CD4-positive, alpha-beta memory T cell (primary cell): Measurements from ENCODE around the gene IFT22. TPM values are rescaled to one million over a fixed set of nuclear protein-coding genes. Genes with fewer than 3 reads are reported as not detected.

Experiments
- CTCF ChIA-PET: fragments of 350-600 bp; sonication (Branson Sonifier 250); formaldehyde crosslinking; loops from one replicate; lab custom pipeline; 2021; ENCODE audit warnings: inconsistent platforms; ENCODE audit not compliant: partially characterized antibody; lab: Charles Lee
- POLR2A ChIA-PET: fragments of 350-600 bp; sonication (Branson Sonifier 250); formaldehyde crosslinking; loops from one replicate; lab custom pipeline; 2021; ENCODE audit not compliant: partially characterized antibody; lab: Charles Lee
- DNase-seq, 5 donors: peaks; one replicate each; pipeline versions ENCODE4 v3.0.0 to v3.0.0-alpha.2; 2020 to 2022; ENCODE audit warnings: mixed read lengths in 1 of 5
- H3K27ac ChIP-seq: one replicate; pipeline ENCODE4 v1.7.0; 2013; ENCODE audit warnings: low read depth, low read length
- H3K27me3 ChIP-seq: 2 replicates; pipeline ENCODE4 v1.7.0; 2013; ENCODE audit warnings: mild to moderate bottlenecking, low read length, moderate library complexity; ENCODE audit not compliant: insufficient read depth
- H3K36me3 ChIP-seq: 2 replicates; pipeline ENCODE4 v1.7.0; 2013; ENCODE audit warnings: mild to moderate bottlenecking, low read length, moderate library complexity; ENCODE audit not compliant: insufficient read depth
- H3K4me1 ChIP-seq: 2 replicates; pipeline ENCODE4 v1.7.0; 2013; ENCODE audit warnings: mild to moderate bottlenecking, low read length, moderate library complexity; ENCODE audit not compliant: insufficient read depth
- H3K4me3 ChIP-seq, 2 donors: one replicate each; pipeline ENCODE4 v1.7.0; 2013; ENCODE audit warnings: low read length in 2 of 2, mild to moderate bottlenecking in 1 of 2
- H3K9me3 ChIP-seq, 2 donors: one replicate each; pipeline ENCODE4 v1.7.0; 2013; ENCODE audit warnings: low read length in 2 of 2, control low read depth in 1 of 2; ENCODE audit not compliant: control insufficient read depth in 1 of 2
- H3K27ac Mint-ChIP-seq, 7 donors: one replicate each; pipeline ENCODE4 v1.8.0; 2020 to 2021; ENCODE audit warnings: mixed read lengths in 7 of 7, mild to moderate bottlenecking in 6 of 7, inconsistent platforms in 3 of 7, moderate library complexity in 3 of 7
- H3K27me3 Mint-ChIP-seq, 2 donors: one replicate each; pipeline ENCODE4 v1.8.0; 2020 to 2021; ENCODE audit warnings: mixed read lengths in 2 of 2
- H3K36me3 Mint-ChIP-seq, 2 donors: one replicate each; pipeline ENCODE4 v1.8.0; 2020 to 2021; ENCODE audit warnings: mixed read lengths in 2 of 2, inconsistent platforms in 1 of 2, mild to moderate bottlenecking in 1 of 2
- H3K4me1 Mint-ChIP-seq, 4 donors: one replicate each; pipeline ENCODE4 v1.8.0; 2020 to 2021; ENCODE audit warnings: mixed read lengths in 4 of 4, mild to moderate bottlenecking in 1 of 4
- H3K4me3 Mint-ChIP-seq, 8 donors: one replicate each; pipeline ENCODE4 v1.8.0; 2020 to 2021; ENCODE audit warnings: mixed read lengths in 8 of 8, mild to moderate bottlenecking in 7 of 8, moderate library complexity in 6 of 8, inconsistent platforms in 3 of 8
- H3K9me3 Mint-ChIP-seq, 8 donors: one replicate each; pipeline ENCODE4 v1.8.0; 2020 to 2021; ENCODE audit warnings: mixed read lengths in 8 of 8, mild to moderate bottlenecking in 5 of 8, inconsistent platforms in 3 of 8, moderate library complexity in 1 of 8
- intact Hi-C: fragments of 100-400 bp; cut with micrococcal nuclease; formaldehyde crosslinking; loops from one replicate; pipeline ENCODE4 v1.15.1; 2023
- polyA plus RNA-seq, 2 donors: library from polyadenylated mRNA; unstranded; fragments of 300-500 nt; fragmentation: Illumina TruSeq; gene quantifications; one replicate each; pipeline ENCODE4 v1.2.3, GENCODE V29; 2021
- total RNA-seq, 2 experiments: library from RNA; stranded (reverse); gene quantifications; one replicate each; pipeline ENCODE4 v1.2.3, GENCODE V29; 2021

IFT22 gene
- total and polyA plus RNA-seq, 4 experiments from 2014 or later, result 2.6 to 6.7 (median 4.5) TPM

DNA sequence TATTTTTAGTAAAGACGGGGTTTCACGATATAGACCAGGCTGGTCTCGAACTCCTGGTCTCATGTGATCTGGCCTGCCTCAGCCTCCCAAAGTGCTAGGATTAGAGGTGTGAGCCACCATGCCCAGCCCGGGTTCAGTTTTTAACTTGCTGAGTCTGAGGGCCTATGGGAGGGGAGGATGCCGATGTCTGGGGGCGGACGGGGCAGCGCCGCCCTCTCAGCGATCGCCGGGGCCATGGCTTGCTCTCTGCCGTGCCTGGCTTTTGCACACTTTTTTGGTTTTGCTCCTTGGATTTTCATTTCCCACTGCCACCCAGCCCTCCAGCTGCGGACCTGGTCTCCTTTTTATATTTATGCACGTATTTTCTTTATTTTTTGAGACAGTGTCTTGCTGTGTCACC, 25.9 kb upstream of the IFT22 start:
- ChIA-PET POLR2A (no interaction called here), CTCF (interaction anchor here (0.9 kb wide), 1 partner anchor 8 kb away, joined by 3 read pairs; no protein-coding TSS in a partner anchor)
- Mint-ChIP-seq H3K4me1 (peaks cover 0 to 6% (median 4%) of the 10 kb centered on the region in 4 donors), H3K27me3 (peaks cover 4 to 10% of the 10 kb centered on the region in 2 donors), H3K9me3 (no peaks in the 10 kb centered on the region), H3K36me3 (no peaks in the 10 kb centered on the region), H3K4me3 (no peak overlapping the region), H3K27ac (no peak overlapping the region)
- no peaks in the 10 kb centered on the region for H3K9me3 ChIP-seq
- intact Hi-C loops, result no loop called here
- peaks cover 4% of the 10 kb centered on the region for H3K4me1 ChIP-seq
- H3K36me3 ChIP-seq, result no peaks in the 10 kb centered on the region
- no peaks in the 10 kb centered on the region for H3K27me3 ChIP-seq
- DNase-seq, result no peak
- H3K4me3 ChIP-seq, result no peak overlapping the region
- no peak overlapping the region for H3K27ac ChIP-seq

DNA sequence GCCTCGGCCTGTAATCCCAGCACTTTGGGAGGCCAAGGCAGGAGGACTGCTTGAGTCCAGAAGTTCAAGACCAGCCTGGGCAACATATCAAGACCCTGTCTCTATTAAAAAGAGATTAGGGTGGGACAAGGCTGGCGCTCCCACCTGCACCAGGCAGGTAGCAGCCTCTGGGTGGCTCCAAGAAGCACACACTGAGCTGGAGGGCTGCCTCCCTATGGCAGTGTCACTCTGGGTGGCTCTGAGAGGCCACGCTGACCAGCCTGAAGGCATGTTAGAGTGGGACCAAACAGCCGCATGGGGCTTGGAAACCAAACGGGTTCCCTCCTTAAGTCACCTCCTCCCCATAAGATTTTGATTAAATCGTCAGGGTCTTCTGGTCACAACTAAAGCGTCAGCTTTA, 21.3 kb upstream of the IFT22 start:
- Mint-ChIP-seq H3K27me3 (peaks cover 2 to 8% of the 10 kb centered on the region in 2 donors), H3K9me3 (no peaks in the 10 kb centered on the region), H3K36me3 (no peaks in the 10 kb centered on the region), H3K27ac (no peak overlapping the region), H3K4me3 (no peak overlapping the region), H3K4me1 (no peaks in the 10 kb centered on the region)
- no peaks in the 10 kb centered on the region for H3K36me3 ChIP-seq
- ChIA-PET POLR2A (no interaction called here), CTCF (no interaction called here)
- intact Hi-C loops, result no loop called here
- no peak for DNase-seq
- no peak overlapping the region for H3K4me3 ChIP-seq
- H3K4me1 ChIP-seq, result no peaks in the 10 kb centered on the region
- H3K27ac ChIP-seq, result no peak overlapping the region
- H3K9me3 ChIP-seq, result no peaks in the 10 kb centered on the region
- no peaks in the 10 kb centered on the region for H3K27me3 ChIP-seq

DNA sequence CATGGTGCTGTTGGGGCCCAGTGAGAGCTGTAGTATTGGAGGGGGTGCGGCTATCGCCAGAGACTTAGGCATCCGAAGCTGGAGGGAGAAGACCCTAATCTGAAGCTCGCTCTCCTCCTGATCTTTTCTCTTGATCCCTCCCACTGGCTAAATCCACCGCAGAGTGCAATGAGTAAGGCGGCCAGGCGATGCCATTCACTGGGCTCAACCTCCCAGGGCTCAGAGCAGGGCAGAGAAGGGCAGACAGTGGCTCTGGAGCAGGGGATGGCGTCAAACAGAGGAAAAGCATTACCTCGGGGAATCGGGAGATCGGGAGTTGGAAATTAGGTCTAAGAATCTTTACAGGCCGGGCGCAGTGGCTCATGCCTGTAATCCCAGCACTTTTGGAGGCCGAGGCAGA, 18.8 kb upstream of the IFT22 start:
- POLR2A ChIA-PET, result interaction anchor here (1.0 kb wide), 1 partner anchor 9 kb away, joined by 3 read pairs; no protein-coding TSS in a partner anchor
- CTCF ChIA-PET, result interaction anchor here (1.2 to 2.0 kb wide), 4 partner anchors 23 to 58 kb away, joined by 3 to 7 read pairs (median 6); partner anchors contain the start of gene COL26A1
- Mint-ChIP-seq H3K27me3 (peaks cover 2 to 8% of the 10 kb centered on the region in 2 donors), H3K27ac (no peak overlapping the region), H3K4me1 (no peaks in the 10 kb centered on the region), H3K9me3 (no peaks in the 10 kb centered on the region), H3K36me3 (no peaks in the 10 kb centered on the region), H3K4me3 (no peak overlapping the region)
- Histone ChIP-seq H3K4me3 (no peak overlapping the region), H3K27ac (no peak overlapping the region), H3K4me1 (no peaks in the 10 kb centered on the region), H3K27me3 (no peaks in the 10 kb centered on the region), H3K9me3 (no peaks in the 10 kb centered on the region), H3K36me3 (no peaks in the 10 kb centered on the region)
- DNase-seq, result no peak
- intact Hi-C loops, result no loop called here

DNA sequence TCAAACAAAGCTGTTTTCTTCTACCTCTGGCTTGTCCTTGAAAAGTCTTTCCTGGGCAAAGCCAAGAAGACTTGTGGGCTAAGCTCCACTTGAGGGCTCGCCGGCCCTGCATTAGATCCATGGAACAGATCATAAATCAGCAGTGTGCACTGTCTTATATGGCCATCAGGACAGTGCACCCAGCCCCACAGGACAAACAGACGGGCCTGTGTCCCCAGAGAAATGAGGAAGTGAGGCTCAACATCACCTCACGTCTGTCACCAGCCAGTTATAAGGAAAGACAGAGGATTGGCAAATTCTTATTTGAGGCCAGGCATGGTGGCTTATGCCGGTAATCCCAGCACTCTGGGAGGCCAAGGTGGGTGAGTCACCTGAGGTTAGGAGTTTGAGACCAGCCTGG, 12.3 kb upstream of the IFT22 start:
- no peaks in the 10 kb centered on the region for H3K9me3 Mint-ChIP-seq
- POLR2A ChIA-PET, result interaction anchor here (0.7 kb wide), 1 partner anchor 768 kb away, joined by 5 read pairs; no protein-coding TSS in a partner anchor
- H3K36me3 ChIP-seq, result no peaks in the 10 kb centered on the region
- no peaks in the 10 kb centered on the region for H3K36me3 Mint-ChIP-seq
- H3K4me1 ChIP-seq, result no peaks in the 10 kb centered on the region
- no peaks in the 10 kb centered on the region for H3K9me3 ChIP-seq
- intact Hi-C loops, result no loop called here
- CTCF ChIA-PET, result interaction anchor here (1.0 kb wide), 1 partner anchor 12 kb away, joined by 3 read pairs; no protein-coding TSS in a partner anchor
- no peaks in the 10 kb centered on the region for H3K27me3 ChIP-seq
- no peak overlapping the region for H3K27ac Mint-ChIP-seq
- H3K27me3 Mint-ChIP-seq, result peaks cover 3% of the 10 kb centered on the region in 2 donors
- no peak overlapping the region for H3K4me3 ChIP-seq
- no peak overlapping the region for H3K27ac ChIP-seq
- no peaks in the 10 kb centered on the region for H3K4me1 Mint-ChIP-seq
- no peak overlapping the region for H3K4me3 Mint-ChIP-seq
- no peak for DNase-seq

DNA sequence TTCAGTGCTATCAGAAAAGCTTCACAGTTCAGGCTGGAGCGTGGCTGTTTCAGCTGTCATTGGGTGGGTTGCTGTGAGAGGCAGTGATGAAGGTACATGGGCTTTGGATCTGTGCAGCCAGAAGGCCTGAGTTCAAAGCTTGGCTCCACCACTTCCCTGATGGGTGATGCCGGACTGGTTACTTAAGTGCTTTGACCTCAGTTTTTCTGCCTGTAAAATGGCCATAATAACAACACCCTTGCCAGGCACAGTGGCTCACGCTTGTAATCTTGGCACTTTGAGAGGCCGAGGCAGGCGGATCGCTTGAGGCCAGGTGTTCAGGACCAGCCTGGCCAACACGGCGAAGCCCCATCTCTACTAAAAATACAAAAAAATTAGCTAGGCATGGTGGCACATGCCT, 10.4 kb upstream of the IFT22 start:
- no peaks in the 10 kb centered on the region for H3K4me1 ChIP-seq
- H3K4me1 Mint-ChIP-seq, result no peaks in the 10 kb centered on the region
- H3K4me3 Mint-ChIP-seq, result no peak overlapping the region
- DNase-seq, result no peak
- H3K27ac Mint-ChIP-seq, result no peak overlapping the region
- ChIA-PET POLR2A (no interaction called here), CTCF (no interaction called here)
- H3K4me3 ChIP-seq, result no peak overlapping the region
- intact Hi-C loops, result no loop called here
- H3K36me3 ChIP-seq, result no peaks in the 10 kb centered on the region
- peaks cover 3% of the 10 kb centered on the region in 2 donors for H3K27me3 Mint-ChIP-seq
- no peak overlapping the region for H3K27ac ChIP-seq
- H3K36me3 Mint-ChIP-seq, result no peaks in the 10 kb centered on the region
- no peaks in the 10 kb centered on the region for H3K9me3 Mint-ChIP-seq
- no peaks in the 10 kb centered on the region for H3K27me3 ChIP-seq
- no peaks in the 10 kb centered on the region for H3K9me3 ChIP-seq

DNA sequence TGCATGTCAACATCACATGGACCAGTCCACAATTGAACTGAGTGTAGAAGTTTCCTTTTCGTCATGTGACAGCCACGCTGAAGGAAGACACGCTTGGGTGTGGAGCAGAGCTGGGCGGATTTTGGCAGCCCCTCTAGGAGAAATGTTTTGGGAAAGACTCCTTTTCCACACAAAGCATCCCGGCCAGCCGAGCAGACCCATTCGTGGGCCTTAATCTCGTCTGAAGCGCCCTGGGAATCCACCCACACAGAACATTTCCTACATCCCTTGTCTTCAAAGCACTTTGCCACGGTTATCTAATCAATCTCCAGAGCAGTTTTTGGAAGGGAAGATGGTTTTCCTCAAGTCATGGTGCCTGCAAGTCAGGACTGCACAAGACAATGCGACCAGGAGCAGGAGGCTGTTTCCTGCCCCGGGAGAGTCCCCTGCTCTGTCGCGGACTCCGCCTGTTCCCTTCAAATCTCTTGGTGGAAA, 8.4 kb upstream of the IFT22 start:
- no peaks in the 10 kb centered on the region for H3K9me3 ChIP-seq
- no peaks in the 10 kb centered on the region for H3K36me3 ChIP-seq
- intact Hi-C loops, result no loop called here
- H3K4me1 ChIP-seq, result no peaks in the 10 kb centered on the region
- no peak overlapping the region for H3K27ac Mint-ChIP-seq
- no peak overlapping the region for H3K4me3 Mint-ChIP-seq
- no peak for DNase-seq
- H3K27ac ChIP-seq, result no peak overlapping the region
- POLR2A ChIA-PET, result no interaction called here
- H3K4me1 Mint-ChIP-seq, result no peaks in the 10 kb centered on the region
- H3K36me3 Mint-ChIP-seq, result no peaks in the 10 kb centered on the region
- H3K4me3 ChIP-seq, result no peak overlapping the region
- peaks cover 0 to 3% of the 10 kb centered on the region in 2 donors for H3K27me3 Mint-ChIP-seq
- no peaks in the 10 kb centered on the region for H3K27me3 ChIP-seq
- CTCF ChIA-PET, result interaction anchor here (1.0 kb wide), 1 partner anchor 13 kb away, joined by 3 read pairs; no protein-coding TSS in a partner anchor
- H3K9me3 Mint-ChIP-seq, result no peaks in the 10 kb centered on the region

DNA sequence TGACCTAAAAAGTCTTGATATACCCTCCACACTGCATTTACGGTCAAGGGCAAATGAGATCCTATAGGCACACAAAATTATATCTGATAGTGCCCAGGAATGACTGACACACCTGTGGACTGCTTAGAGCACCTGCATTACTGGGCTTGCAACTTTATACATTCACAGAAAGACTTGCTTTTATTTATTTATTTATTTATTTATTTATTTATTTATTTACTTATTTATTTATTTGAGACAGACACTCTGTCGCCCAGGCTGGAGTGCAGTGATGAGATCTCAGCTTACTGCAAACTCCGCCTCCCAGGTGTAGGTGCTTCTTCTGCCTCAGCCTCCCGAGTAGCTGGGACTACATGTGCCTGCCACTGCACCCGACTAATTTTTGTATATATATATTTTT, 6.5 kb upstream of the IFT22 start:
- H3K4me1 Mint-ChIP-seq, result no peaks in the 10 kb centered on the region
- Histone ChIP-seq H3K9me3 (no peaks in the 10 kb centered on the region), H3K4me1 (no peaks in the 10 kb centered on the region), H3K27me3 (no peaks in the 10 kb centered on the region), H3K27ac (no peak overlapping the region), H3K36me3 (no peaks in the 10 kb centered on the region), H3K4me3 (no peak overlapping the region)
- no peaks in the 10 kb centered on the region for H3K36me3 Mint-ChIP-seq
- intact Hi-C loops, result no loop called here
- ChIA-PET CTCF (interaction anchor here (0.9 to 1.2 kb wide), 2 partner anchors 13 to 16 kb away, joined by 3 to 5 read pairs; no protein-coding TSS in a partner anchor), POLR2A (no interaction called here)
- H3K27me3 Mint-ChIP-seq, result no peaks in the 10 kb centered on the region
- DNase-seq, result no peak
- no peaks in the 10 kb centered on the region for H3K9me3 Mint-ChIP-seq
- H3K27ac Mint-ChIP-seq, result no peak overlapping the region
- H3K4me3 Mint-ChIP-seq, result no peak overlapping the region
